PC-3 (cell line): Measurements from ENCODE around the gene SLC17A8. TPM values are rescaled to one million over a fixed set of nuclear protein-coding genes. Genes with fewer than 3 reads are reported as not detected.
A peak's percentile ranks its signal among the peaks of the same experiment; 100 is the strongest.

Source experiments
- ATAC-seq: fragments of 200-7000 bp; cut with Tn5 transposase; 2 replicates; pipeline ENCODE4 v1.9.1; 2020; ENCODE audit warnings: mild to moderate bottlenecking, moderate library complexity
- BruUV-seq: library from RNA; stranded (reverse); fragments of 400-500 nt; replicated peaks from 2 replicates; lab custom pipeline; 2021; lab: Mats Ljungman, UMichigan
- CTCF ChIA-PET: fragments of 300-600 bp; sonication (Branson Sonifier 250); formaldehyde crosslinking; loops from one replicate; lab custom pipeline; 2022; ENCODE audit warnings: antibody characterized with exemption; lab: Charles Lee
- POLR2A ChIA-PET: fragments of 300-600 bp; sonication (Branson Sonifier 250); formaldehyde crosslinking; loops from one replicate; lab custom pipeline; 2022; ENCODE audit warnings: antibody characterized with exemption; ENCODE audit not compliant: unreplicated experiment; lab: Charles Lee
- DNase-seq: peaks from one replicate; pipeline ENCODE4 v3.0.0-alpha.2; 2015
- H2AFZ ChIP-seq: fragments of 300-600 bp; sonication (generic); 2 replicates; pipeline ENCODE4 v1.6.0; 2016; ENCODE audit warnings: antibody characterized with exemption, low read length
- H3F3A ChIP-seq: fragments of 300-600 bp; sonication (generic); one replicate; pipeline ENCODE4 v1.6.0; 2017; ENCODE audit warnings: antibody characterized with exemption, low read length, control low read depth, mild to moderate bottlenecking; ENCODE audit not compliant: unreplicated experiment
- H3K27ac ChIP-seq: fragments of 300-600 bp; sonication (generic); 2 replicates; pipeline ENCODE4 v1.5.1; 2016; ENCODE audit warnings: mild to moderate bottlenecking, low read length
- H3K27me3 ChIP-seq: fragments of 300-600 bp; sonication (generic); 2 replicates; pipeline ENCODE4 v1.6.1; 2016; ENCODE audit warnings: low read length, mixed read lengths
- H3K36me3 ChIP-seq: fragments of 300-600 bp; sonication (generic); 2 replicates; pipeline ENCODE4 v1.6.1; 2016; ENCODE audit warnings: low read depth, mixed run types, low read length, mixed read lengths
- H3K4me1 ChIP-seq: fragments of 300-600 bp; sonication (generic); 2 replicates; pipeline ENCODE4 v1.5.1; 2016; ENCODE audit warnings: low read length; ENCODE audit not compliant: insufficient read depth
- H3K4me2 ChIP-seq: fragments of 300-600 bp; sonication (generic); 2 replicates; pipeline ENCODE4 v1.6.0; 2016; ENCODE audit warnings: low read length
- H3K4me3 ChIP-seq: fragments of 300-600 bp; sonication (generic); 2 replicates; pipeline ENCODE4 v1.5.1; 2016; ENCODE audit warnings: mild to moderate bottlenecking, low read length, mixed read lengths
- H3K79me2 ChIP-seq: fragments of 300-600 bp; sonication (generic); 2 replicates; pipeline ENCODE4 v1.6.1; 2017; ENCODE audit warnings: low read length, mixed read lengths
- H3K9ac ChIP-seq: fragments of 300-600 bp; sonication (generic); 2 replicates; pipeline ENCODE4 v1.6.0; 2016; ENCODE audit warnings: mild to moderate bottlenecking, low read length
- H3K9me2 ChIP-seq: fragments of 300-600 bp; sonication (generic); replicated peaks from 2 replicates; pipeline ENCODE4 v1.6.1; 2016; ENCODE audit warnings: mixed run types, low read length, mixed read lengths
- H3K9me3 ChIP-seq: fragments of 300-600 bp; sonication (generic); 2 replicates; pipeline ENCODE4 v1.6.1; 2016; ENCODE audit warnings: low read length, mixed read lengths
- H4K20me1 ChIP-seq: fragments of 300-600 bp; sonication (generic); 2 replicates; pipeline ENCODE4 v1.6.1; 2016; ENCODE audit warnings: low read length, mixed read lengths
- CTCF ChIP-seq: fragments of 300-600 bp; sonication (generic); conservative IDR thresholded peaks from 2 replicates; pipeline ENCODE4 v1.5.1; 2017; ENCODE audit warnings: antibody characterized with exemption, low read depth, mild to moderate bottlenecking, low read length
- EZH2 ChIP-seq: fragments of 300-600 bp; sonication (generic); IDR thresholded peaks from one replicate; pipeline ENCODE4 v1.6.1; 2017; ENCODE audit warnings: antibody characterized with exemption, mild to moderate bottlenecking, low read length; ENCODE audit not compliant: unreplicated experiment
- EZH2phosphoT487 ChIP-seq: fragments of 300-600 bp; sonication (generic); IDR thresholded peaks from 2 replicates; pipeline ENCODE4 v1.6.1; 2018; ENCODE audit warnings: mild to moderate bottlenecking, antibody characterized with exemption, low read length, borderline replicate concordance
- intact Hi-C: fragments of 100-400 bp; cut with micrococcal nuclease; formaldehyde crosslinking; loops from 2 replicates; pipeline ENCODE4 v1.9.0; 2023
- total RNA-seq: library from RNA; depleted of rRNA; stranded (reverse); fragments of >200 nt; gene quantifications from 2 replicates; pipeline ENCODE4 v1.2.3, GENCODE V29; 2014

Gene SLC17A8
- total RNA-seq, 1 experiment from 2014 or later = not detected

GRCh38 chr12:100348657-100349454 lies 8.0 kb upstream of the SLC17A8 start:
- intact Hi-C loops = loop anchor here (1.0 to 2.0 kb wide), 5 partner anchors 112 to 974 kb away; no protein-coding TSS in a partner anchor
- POLR2A ChIA-PET = no interaction called here
- peaks cover 40% of the 10 kb centered on the region for H3K27me3 ChIP-seq

GRCh38 chr12:100359248-100359647 lies 2.4 kb downstream of the SLC17A8 start:
- Histone ChIP-seq H2AFZ (no peak overlapping the region), H3K36me3 (no peaks in the 10 kb centered on the region), H3K4me3 (no peak overlapping the region), H3F3A (no peaks in the 10 kb centered on the region), H3K79me2 (no peaks in the 10 kb centered on the region), H3K4me1 (no peaks in the 10 kb centered on the region), H4K20me1 (no peaks in the 10 kb centered on the region), H3K27ac (no peak overlapping the region), H3K9me2 (no peaks in the 10 kb centered on the region), H3K9me3 (no peaks in the 10 kb centered on the region), H3K4me2 (no peak overlapping the region), H3K27me3 (peaks cover 55% of the 10 kb centered on the region), H3K9ac (no peak overlapping the region)
- ChIA-PET CTCF (no interaction called here), POLR2A (no interaction called here)
- TF ChIP-seq EZH2 (no peak), CTCF (no peak), EZH2phosphoT487 (no peak)
- DNase-seq (no peak), ATAC-seq (no peak)
- intact Hi-C loops = no loop called here
- BruUV-seq = no TSS peak

More at GRCh38 chr12:100348657-100349454, 8.0 kb upstream of the SLC17A8 start:
- CTCF ChIA-PET = interaction anchor here (0.6 to 1.0 kb wide), 2 partner anchors 205 to 313 kb away, joined by 3 to 6 read pairs; no protein-coding TSS in a partner anchor
- H3F3A ChIP-seq = no peaks in the 10 kb centered on the region
- H2AFZ ChIP-seq = no peak overlapping the region
- H3K9ac ChIP-seq = no peak overlapping the region
- no peaks in the 10 kb centered on the region for H3K36me3 ChIP-seq
- H3K79me2 ChIP-seq = no peaks in the 10 kb centered on the region
- ATAC-seq (peak; percentile 74), DNase-seq (peak; percentile 66)
- no peak overlapping the region for H3K4me3 ChIP-seq
- no peak overlapping the region for H3K4me2 ChIP-seq
- H3K9me2 ChIP-seq = no peaks in the 10 kb centered on the region
- TF ChIP-seq EZH2 = no peak
- TF ChIP-seq EZH2phosphoT487 = no peak
- peak; percentile 73 for TF ChIP-seq CTCF
- no TSS peak for BruUV-seq
- H4K20me1 ChIP-seq = no peaks in the 10 kb centered on the region
- no peaks in the 10 kb centered on the region for H3K9me3 ChIP-seq
- H3K4me1 ChIP-seq = no peaks in the 10 kb centered on the region
- H3K27ac ChIP-seq = no peak overlapping the region

DNA sequence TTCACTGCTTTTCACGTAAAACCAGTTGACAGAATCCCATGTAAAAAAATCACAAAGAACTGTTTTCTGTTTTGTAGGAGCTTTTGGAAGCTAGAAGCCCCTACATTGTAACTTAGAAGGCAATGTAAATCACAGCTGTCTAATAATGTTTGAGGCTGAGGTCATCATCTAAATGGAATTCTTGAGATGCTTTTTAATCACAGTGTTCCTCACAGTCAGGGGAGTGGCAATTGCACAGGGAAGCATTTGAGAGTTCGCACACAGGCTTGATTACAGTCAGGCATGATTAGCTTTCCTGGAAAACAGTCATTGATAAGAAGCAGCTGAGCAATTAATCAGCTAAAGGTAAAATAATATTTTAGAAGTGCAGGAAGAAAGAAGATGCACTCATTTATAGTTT lies 2.9 kb downstream of the SLC17A8 start:
- ATAC-seq = peak; percentile 45
- DNase-seq = peak; percentile 23
- no TSS peak for BruUV-seq

More for the DNA sequence above, 2.9 kb downstream of the SLC17A8 start:
- H3K79me2 ChIP-seq = no peaks in the 10 kb centered on the region
- CTCF ChIA-PET = no interaction called here
- no peak overlapping the region for H3K4me3 ChIP-seq
- intact Hi-C loops = no loop called here
- no peak overlapping the region for H3K9ac ChIP-seq
- no peaks in the 10 kb centered on the region for H4K20me1 ChIP-seq
- H3K9me3 ChIP-seq = no peaks in the 10 kb centered on the region
- no peak overlapping the region for H3K27ac ChIP-seq
- H3K4me2 ChIP-seq = no peak overlapping the region
- H3F3A ChIP-seq = no peaks in the 10 kb centered on the region
- no peaks in the 10 kb centered on the region for H3K4me1 ChIP-seq
- no peaks in the 10 kb centered on the region for H3K36me3 ChIP-seq
- no peak for TF ChIP-seq CTCF
- no peak for TF ChIP-seq EZH2
- TF ChIP-seq EZH2phosphoT487 = no peak
- H2AFZ ChIP-seq = no peak overlapping the region
- H3K9me2 ChIP-seq = no peaks in the 10 kb centered on the region
- H3K27me3 ChIP-seq = peaks cover 55% of the 10 kb centered on the region
- POLR2A ChIA-PET = no interaction called here
